Glutamatergic neuron (in vitro differentiated cells): ENCODE results near the gene MRPS12. TPM values are rescaled to one million over a fixed set of nuclear protein-coding genes. Genes with fewer than 3 reads are reported as not detected.

Experiments used
- DNase-seq: peaks from one replicate; pipeline ENCODE4 v3.0.0; 2022
- H3K27ac Mint-ChIP-seq: one replicate; pipeline ENCODE4 v1.8.0; 2020; ENCODE audit warnings: mild to moderate bottlenecking, mixed read lengths, inconsistent platforms; ENCODE audit not compliant: unreplicated experiment
- H3K27me3 Mint-ChIP-seq: one replicate; pipeline ENCODE4 v1.8.0; 2020; ENCODE audit warnings: mild to moderate bottlenecking, moderate library complexity, mixed read lengths, inconsistent platforms; ENCODE audit not compliant: unreplicated experiment
- H3K36me3 Mint-ChIP-seq: one replicate; pipeline ENCODE4 v1.8.0; 2020; ENCODE audit warnings: mild to moderate bottlenecking, mixed read lengths, inconsistent platforms; ENCODE audit not compliant: unreplicated experiment
- H3K4me1 Mint-ChIP-seq: one replicate; pipeline ENCODE4 v1.8.0; 2020; ENCODE audit warnings: mild to moderate bottlenecking, low read depth, mixed read lengths, inconsistent platforms; ENCODE audit not compliant: unreplicated experiment
- H3K4me3 Mint-ChIP-seq: one replicate; pipeline ENCODE4 v1.8.0; 2020; ENCODE audit warnings: mild to moderate bottlenecking, mixed read lengths, inconsistent platforms; ENCODE audit not compliant: unreplicated experiment
- H3K9me3 Mint-ChIP-seq: one replicate; pipeline ENCODE4 v1.8.0; 2020; ENCODE audit warnings: mild to moderate bottlenecking, moderate library complexity, mixed read lengths, inconsistent platforms; ENCODE audit not compliant: unreplicated experiment
- total RNA-seq: library from RNA; stranded (reverse); fragmentation: NEBNext Ultra II Directional; extraction: Animal tissue kit (Norgen Biotek cat#: 25700); gene quantifications from one replicate; pipeline ENCODE4 v1.2.1, GENCODE V29; 2021; ENCODE audit not compliant: unreplicated experiment
- TF ChIP-seq, protein P1 (sequence below): fragments of 200-600 bp; sonication (generic); IDR thresholded peaks from one replicate; pipeline ENCODE4 v1.5.0; 2021; ENCODE audit not compliant: partially characterized antibody, unreplicated experiment

MRPS12 gene
- total RNA-seq, 1 donor from 2014 or later = 30.4 TPM

DNA sequence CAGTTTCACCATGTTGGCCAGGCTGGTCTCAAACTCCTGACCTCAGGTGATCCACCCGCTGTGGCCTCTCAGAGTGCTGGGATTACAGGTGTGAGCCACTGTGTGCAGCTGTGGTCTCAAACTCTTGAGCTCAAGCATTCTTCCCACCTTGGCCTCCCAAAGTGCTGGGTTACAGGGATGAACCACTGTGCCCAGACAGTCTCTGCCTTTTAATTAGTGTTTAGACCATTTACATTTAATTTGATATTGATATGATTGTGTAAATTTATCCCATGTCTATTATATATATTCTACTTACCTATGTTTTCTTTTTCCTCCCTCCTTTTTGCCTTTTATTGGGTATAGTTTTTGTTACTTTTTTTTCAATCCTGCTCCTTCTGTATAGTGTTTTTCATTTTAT, 29.1 kb upstream of the MRPS12 start:
- TF ChIP-seq, protein P1, sequence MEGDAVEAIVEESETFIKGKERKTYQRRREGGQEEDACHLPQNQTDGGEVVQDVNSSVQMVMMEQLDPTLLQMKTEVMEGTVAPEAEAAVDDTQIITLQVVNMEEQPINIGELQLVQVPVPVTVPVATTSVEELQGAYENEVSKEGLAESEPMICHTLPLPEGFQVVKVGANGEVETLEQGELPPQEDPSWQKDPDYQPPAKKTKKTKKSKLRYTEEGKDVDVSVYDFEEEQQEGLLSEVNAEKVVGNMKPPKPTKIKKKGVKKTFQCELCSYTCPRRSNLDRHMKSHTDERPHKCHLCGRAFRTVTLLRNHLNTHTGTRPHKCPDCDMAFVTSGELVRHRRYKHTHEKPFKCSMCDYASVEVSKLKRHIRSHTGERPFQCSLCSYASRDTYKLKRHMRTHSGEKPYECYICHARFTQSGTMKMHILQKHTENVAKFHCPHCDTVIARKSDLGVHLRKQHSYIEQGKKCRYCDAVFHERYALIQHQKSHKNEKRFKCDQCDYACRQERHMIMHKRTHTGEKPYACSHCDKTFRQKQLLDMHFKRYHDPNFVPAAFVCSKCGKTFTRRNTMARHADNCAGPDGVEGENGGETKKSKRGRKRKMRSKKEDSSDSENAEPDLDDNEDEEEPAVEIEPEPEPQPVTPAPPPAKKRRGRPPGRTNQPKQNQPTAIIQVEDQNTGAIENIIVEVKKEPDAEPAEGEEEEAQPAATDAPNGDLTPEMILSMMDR = no peak
- Mint-ChIP-seq H3K36me3 (no peaks in the 10 kb centered on the region), H3K4me1 (peaks cover 17% of the 10 kb centered on the region), H3K9me3 (peaks cover 10% of the 10 kb centered on the region), H3K4me3 (peak overlapping the region; percentile 42), H3K27ac (peak overlapping the region; percentile 70), H3K27me3 (peaks cover 8% of the 10 kb centered on the region)
- no peak for DNase-seq

DNA sequence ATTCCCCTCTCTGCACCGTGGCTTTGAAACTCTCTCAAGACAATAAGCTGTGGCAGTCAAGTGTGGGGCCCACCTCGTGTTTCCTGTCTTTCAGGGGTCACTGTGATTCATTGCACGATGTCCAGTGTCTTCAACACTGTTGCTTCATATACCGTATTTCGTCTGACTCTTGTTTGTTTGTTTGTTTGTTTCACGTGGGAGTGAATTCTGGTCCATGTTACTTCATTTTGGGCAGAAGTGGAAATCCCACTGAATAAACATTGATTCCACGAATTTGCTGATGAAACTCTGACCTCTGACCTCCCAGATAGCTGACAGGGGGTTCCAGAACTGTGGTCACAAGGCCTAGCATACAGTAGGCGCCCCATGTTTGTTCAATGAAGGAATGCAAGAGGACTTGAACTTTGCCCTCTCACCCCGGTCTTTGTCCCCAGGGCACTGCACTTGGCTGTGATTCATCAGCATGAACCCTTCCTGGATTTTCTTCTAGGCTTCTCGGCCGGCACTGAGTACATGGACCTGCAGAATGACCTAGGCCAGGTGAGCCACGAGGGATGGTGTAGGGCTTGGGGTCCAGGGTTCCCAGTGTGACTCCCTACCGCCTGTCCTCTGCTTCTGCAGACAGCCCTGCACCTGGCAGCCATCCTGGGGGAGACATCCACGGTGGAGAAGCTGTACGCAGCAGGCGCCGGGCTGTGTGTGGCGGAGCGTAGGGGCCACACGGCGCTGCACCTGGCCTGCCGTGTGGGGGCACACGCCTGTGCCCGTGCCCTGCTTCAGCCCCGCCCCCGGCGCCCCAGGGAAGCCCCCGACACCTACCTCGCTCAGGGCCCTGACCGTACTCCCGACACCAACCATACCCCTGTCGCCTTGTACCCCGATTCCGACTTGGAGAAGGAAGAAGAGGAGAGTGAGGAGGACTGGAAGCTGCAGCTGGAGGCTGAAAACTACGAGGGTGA, 25.9 kb upstream of the MRPS12 start:
- TF ChIP-seq, protein P1 = no peak
- no peak for DNase-seq
- Mint-ChIP-seq H3K4me1 (peaks cover 5% of the 10 kb centered on the region), H3K4me3 (no peak overlapping the region), H3K27me3 (peaks cover 4% of the 10 kb centered on the region), H3K9me3 (peaks cover 12% of the 10 kb centered on the region), H3K36me3 (peaks cover 5% of the 10 kb centered on the region), H3K27ac (peak overlapping the region; percentile 13)

DNA sequence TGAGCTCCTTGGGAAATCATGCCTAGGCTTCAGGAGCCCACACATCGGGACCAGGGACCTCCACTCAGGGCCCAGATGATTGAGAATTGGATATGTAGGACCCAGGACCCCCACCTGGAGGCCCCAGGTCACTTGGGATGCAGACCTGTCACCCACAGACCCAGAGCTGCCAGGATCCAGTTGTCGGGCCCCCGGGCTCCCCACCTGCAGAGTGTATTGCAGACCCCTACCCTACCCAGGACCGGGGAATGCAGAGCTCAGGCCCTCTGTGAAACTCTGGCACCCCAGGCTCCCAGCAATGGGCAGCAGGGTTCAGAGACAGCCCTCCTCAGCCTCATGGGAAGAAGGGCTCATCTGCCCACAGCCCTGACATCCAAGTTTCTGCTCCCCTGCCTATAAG, 25.1 kb upstream of the MRPS12 start:
- TF ChIP-seq, protein P1 = no peak
- H3K27ac Mint-ChIP-seq = no peak overlapping the region
- H3K9me3 Mint-ChIP-seq = peaks cover 10% of the 10 kb centered on the region
- H3K4me3 Mint-ChIP-seq = no peak overlapping the region
- peaks cover 4% of the 10 kb centered on the region for H3K27me3 Mint-ChIP-seq
- peaks cover 3% of the 10 kb centered on the region for H3K4me1 Mint-ChIP-seq
- no peak for DNase-seq
- H3K36me3 Mint-ChIP-seq = peaks cover 8% of the 10 kb centered on the region

DNA sequence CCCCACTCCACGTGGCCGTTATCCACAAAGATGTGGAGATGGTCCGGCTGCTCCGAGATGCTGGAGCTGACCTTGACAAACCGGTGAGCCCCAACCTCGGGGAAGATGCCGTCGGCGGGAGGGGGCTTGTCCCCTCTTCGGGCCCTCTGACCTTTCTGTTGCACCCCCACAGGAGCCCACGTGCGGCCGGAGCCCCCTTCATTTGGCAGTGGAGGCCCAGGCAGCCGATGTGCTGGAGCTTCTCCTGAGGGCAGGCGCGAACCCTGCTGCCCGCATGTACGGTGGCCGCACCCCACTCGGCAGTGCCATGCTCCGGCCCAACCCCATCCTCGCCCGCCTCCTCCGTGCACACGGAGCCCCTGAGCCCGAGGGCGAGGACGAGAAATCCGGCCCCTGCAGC, 23.5 kb upstream of the MRPS12 start:
- TF ChIP-seq, protein P1 = no peak
- no peak overlapping the region for H3K4me3 Mint-ChIP-seq
- H3K36me3 Mint-ChIP-seq = peaks cover 10% of the 10 kb centered on the region
- H3K9me3 Mint-ChIP-seq = peaks cover 9% of the 10 kb centered on the region
- H3K4me1 Mint-ChIP-seq = no peaks in the 10 kb centered on the region
- DNase-seq = no peak
- no peak overlapping the region for H3K27ac Mint-ChIP-seq
- no peaks in the 10 kb centered on the region for H3K27me3 Mint-ChIP-seq

DNA sequence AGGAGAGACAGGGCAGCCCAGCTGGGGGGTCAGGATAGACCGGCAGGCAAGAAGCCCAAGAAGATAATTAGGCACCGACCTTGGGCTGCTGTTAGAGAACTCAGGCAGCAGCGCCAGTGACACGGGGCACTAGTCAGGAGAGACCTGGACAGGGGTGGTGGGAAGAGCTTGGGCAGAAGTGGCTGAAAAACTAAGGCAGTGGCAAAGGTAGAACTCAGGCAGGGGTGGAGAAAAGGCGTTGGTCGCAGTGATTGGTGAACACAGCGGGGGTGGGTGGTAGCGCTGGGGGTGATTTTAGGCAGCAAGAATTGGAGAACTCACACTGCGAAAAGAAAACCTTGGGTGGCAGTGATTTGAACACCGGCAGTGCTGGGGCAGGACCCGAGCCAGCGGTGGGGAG, 23.1 kb upstream of the MRPS12 start:
- TF ChIP-seq, protein P1 = no peak
- no peak for DNase-seq
- no peak overlapping the region for H3K4me3 Mint-ChIP-seq
- peaks cover 13% of the 10 kb centered on the region for H3K9me3 Mint-ChIP-seq
- peak overlapping the region; percentile 15 for H3K27ac Mint-ChIP-seq
- H3K27me3 Mint-ChIP-seq = peaks cover 3% of the 10 kb centered on the region
- peaks cover 10% of the 10 kb centered on the region for H3K36me3 Mint-ChIP-seq
- no peaks in the 10 kb centered on the region for H3K4me1 Mint-ChIP-seq
